HCT116 (cell line): ENCODE measurements around the gene ABCB6.

Experiments used
- EZH2 ChIP-seq: fragments of 200-600 bp; sonication (generic); IDR thresholded peaks from 2 replicates; pipeline ENCODE4 v1.6.1; 2017; ENCODE audit warnings: antibody characterized with exemption, mixed run types
- POLR2A ChIP-seq: IDR thresholded peaks from 2 replicates; pipeline ENCODE4 v1.7.0; 2011; ENCODE audit warnings: borderline replicate concordance; ENCODE audit not compliant: insufficient read depth, insufficient read length; ENCODE audit errors: extremely low read depth
- POLR2AphosphoS5 ChIP-seq: IDR thresholded peaks from 2 replicates; pipeline ENCODE4 v1.6.1; 2011; ENCODE audit warnings: mild to moderate bottlenecking, low read depth, low read length, moderate library complexity
- SIN3A ChIP-seq: IDR thresholded peaks from 2 replicates; pipeline ENCODE4 v1.6.1; 2012; ENCODE audit warnings: low read depth
- TF ChIP-seq, protein P1 (sequence below), 3 experiments: fragments of 200-600 bp in 1 of 3; sonication (generic) in 1 of 3; IDR thresholded peaks in 2 of 3; conservative IDR thresholded peaks in 1 of 3; 2 replicates each; pipeline ENCODE4 v1.5.1; 2012 to 2017; ENCODE audit warnings: low read depth in 2 of 3, low read length in 2 of 3, antibody characterized with exemption in 1 of 3, borderline replicate concordance in 1 of 3, control low read depth in 1 of 3, mild to moderate bottlenecking in 1 of 3, mixed read lengths in 1 of 3, mixed run types in 1 of 3, moderate library complexity in 1 of 3; ENCODE audit not compliant: insufficient read depth in 1 of 3
- TF ChIP-seq, protein P2 (sequence below): IDR thresholded peaks from 2 replicates; pipeline ENCODE4 v1.6.1; 2012; ENCODE audit warnings: low read depth

DNA sequence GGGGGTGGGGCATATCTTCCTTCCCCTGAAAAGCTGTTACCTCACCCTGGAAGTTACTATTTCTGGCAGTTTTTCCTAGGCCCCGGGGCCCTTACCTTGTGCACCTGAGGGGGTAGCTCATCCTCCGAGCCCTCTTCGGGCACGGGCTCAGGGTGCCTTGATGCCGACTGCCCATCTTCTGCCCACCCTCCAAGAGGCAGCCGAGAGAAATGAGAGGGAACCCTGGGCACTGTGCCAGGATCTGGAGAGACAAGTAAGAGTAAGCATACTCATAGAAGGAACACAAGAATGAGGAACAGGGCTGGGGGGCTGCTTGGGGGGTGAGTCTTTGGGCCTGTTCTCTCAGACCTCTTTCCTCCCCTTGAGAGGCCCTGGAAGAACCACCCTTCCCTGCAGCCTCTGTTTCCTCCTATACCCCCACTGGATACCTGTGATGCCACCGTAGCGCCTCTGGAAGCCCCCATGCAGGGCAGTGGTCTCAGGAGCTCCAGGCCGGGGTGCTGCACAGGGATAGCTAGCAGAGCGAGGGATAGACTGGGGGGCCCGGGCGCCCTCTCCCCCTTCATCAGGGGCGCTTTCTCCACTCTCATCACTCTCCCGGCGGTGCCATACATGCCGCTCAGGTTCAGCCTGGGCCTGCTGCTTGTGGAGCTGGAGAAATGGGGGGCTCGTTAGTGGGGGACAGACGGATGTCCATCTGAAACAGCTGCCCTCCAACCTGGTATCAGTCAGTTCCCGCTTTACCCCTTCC lies 2.1 kb upstream of the ABCB6 start:
- no peak for TF ChIP-seq POLR2AphosphoS5
- TF ChIP-seq, protein P1, sequence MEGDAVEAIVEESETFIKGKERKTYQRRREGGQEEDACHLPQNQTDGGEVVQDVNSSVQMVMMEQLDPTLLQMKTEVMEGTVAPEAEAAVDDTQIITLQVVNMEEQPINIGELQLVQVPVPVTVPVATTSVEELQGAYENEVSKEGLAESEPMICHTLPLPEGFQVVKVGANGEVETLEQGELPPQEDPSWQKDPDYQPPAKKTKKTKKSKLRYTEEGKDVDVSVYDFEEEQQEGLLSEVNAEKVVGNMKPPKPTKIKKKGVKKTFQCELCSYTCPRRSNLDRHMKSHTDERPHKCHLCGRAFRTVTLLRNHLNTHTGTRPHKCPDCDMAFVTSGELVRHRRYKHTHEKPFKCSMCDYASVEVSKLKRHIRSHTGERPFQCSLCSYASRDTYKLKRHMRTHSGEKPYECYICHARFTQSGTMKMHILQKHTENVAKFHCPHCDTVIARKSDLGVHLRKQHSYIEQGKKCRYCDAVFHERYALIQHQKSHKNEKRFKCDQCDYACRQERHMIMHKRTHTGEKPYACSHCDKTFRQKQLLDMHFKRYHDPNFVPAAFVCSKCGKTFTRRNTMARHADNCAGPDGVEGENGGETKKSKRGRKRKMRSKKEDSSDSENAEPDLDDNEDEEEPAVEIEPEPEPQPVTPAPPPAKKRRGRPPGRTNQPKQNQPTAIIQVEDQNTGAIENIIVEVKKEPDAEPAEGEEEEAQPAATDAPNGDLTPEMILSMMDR (IDR thresholded peaks at IDR 0.05 in 2 of 3, conservative IDR thresholded peaks at IDR 0.05 in 1 of 3; ENCODE audit: borderline replicate concordance in 1 of 3, insufficient read depth in 1 of 3, low read depth in 2 of 3, low read length in 2 of 3), result no peak
- TF ChIP-seq, protein P2, sequence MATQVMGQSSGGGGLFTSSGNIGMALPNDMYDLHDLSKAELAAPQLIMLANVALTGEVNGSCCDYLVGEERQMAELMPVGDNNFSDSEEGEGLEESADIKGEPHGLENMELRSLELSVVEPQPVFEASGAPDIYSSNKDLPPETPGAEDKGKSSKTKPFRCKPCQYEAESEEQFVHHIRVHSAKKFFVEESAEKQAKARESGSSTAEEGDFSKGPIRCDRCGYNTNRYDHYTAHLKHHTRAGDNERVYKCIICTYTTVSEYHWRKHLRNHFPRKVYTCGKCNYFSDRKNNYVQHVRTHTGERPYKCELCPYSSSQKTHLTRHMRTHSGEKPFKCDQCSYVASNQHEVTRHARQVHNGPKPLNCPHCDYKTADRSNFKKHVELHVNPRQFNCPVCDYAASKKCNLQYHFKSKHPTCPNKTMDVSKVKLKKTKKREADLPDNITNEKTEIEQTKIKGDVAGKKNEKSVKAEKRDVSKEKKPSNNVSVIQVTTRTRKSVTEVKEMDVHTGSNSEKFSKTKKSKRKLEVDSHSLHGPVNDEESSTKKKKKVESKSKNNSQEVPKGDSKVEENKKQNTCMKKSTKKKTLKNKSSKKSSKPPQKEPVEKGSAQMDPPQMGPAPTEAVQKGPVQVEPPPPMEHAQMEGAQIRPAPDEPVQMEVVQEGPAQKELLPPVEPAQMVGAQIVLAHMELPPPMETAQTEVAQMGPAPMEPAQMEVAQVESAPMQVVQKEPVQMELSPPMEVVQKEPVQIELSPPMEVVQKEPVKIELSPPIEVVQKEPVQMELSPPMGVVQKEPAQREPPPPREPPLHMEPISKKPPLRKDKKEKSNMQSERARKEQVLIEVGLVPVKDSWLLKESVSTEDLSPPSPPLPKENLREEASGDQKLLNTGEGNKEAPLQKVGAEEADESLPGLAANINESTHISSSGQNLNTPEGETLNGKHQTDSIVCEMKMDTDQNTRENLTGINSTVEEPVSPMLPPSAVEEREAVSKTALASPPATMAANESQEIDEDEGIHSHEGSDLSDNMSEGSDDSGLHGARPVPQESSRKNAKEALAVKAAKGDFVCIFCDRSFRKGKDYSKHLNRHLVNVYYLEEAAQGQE, result no peak
- no peak for TF ChIP-seq EZH2
- TF ChIP-seq POLR2A, result no peak
- TF ChIP-seq SIN3A, result no peak
